H4 (cell line): ENCODE results near the gene MITF. TPM values are rescaled to one million over a fixed set of nuclear protein-coding genes. Genes with fewer than 3 reads are reported as not detected.
"Not testable (repeated sequence)": the region's sequence is repeated elsewhere in the genome, so short reads cannot be mapped to it uniquely, and the experiment has no call there.

Source experiments
- DNase-seq: peaks from one replicate; pipeline ENCODE4 v3.0.0-alpha.2; 2015; ENCODE audit warnings: low spot score
- total RNA-seq: library from RNA; depleted of rRNA; stranded (reverse); fragments of >200 nt; shearing (Covaris generic); gene quantifications from 2 replicates; pipeline ENCODE4 v1.2.3, GENCODE V29; 2014

MITF gene
- total RNA-seq, 1 experiment from 2014 or later, result 5.1 TPM

DNA sequence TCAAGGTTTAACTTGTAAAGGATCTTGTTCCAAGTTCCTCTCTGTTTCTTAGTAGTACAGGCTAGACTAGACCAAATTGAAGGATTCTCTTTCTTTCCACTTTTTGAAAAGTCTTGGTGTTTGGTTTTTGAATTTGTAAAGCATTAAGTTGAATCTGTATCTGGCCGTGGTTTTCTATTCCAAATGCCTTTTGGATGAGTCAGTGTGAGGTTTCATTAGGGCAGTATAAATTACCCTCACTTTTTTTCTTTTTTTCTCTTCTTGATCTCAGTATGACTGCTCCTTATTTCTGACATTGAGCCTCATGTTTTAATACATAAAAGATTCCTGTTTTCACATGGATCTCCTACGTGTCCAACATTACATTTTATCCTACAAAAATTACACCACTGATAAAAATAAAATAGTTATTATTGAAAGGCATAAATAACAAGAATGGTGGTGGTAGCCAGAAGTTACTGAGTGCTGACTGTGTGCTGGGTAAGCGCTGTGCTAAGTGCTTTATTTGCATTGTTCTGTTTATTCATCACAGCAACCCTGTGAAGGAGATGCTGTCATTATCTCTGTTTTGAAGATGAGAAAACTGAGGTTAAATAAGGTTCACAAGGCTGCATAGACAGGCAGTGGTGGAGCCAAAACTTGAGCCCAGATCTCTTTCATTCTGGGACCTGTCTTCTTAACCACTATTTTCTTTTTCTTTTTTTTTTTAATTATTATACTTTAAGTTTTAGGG, 48.3 kb downstream of the MITF start:
- peak; percentile 53 for DNase-seq

- peak; percentile 29 for DNase-seq
These were observed 51.8 kb downstream of the MITF start for GRCh38 chr3:69791106-69791505.

DNA sequence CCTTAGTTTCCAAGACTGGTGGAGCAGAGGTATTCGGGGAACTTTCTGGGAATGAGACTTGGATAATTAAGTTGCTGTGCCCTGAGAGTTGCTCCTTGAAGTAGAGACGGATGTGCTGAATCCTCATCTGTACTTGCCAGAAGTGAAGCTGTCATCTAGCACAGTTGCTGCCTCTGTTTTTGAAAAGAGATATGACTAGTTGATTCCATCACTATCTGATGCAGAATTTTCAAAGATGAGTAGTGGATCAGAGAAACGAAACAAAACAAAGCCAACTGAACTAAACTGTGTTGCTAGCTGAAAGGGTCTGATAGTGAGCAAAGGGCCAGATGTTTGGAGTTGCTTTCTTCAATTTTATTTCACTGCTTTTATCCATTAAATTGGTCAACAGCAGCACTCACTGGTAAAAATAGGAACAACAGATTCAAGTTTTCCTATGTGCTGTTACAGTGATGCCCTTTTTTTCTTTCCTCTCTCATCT, 52.7 kb downstream of the MITF start:
- DNase-seq, result peak; percentile 37

GRCh38 chr3:69796126-69796525, 56.9 kb downstream of the MITF start:
- DNase-seq, result not testable (repeated sequence)

- DNase-seq, result peak; percentile 25
These were observed 64.5 kb downstream of the MITF start for GRCh38 chr3:69803681-69804270.

- no peak for DNase-seq
These were observed 66.2 kb downstream of the MITF start for GRCh38 chr3:69805491-69805890.

DNA sequence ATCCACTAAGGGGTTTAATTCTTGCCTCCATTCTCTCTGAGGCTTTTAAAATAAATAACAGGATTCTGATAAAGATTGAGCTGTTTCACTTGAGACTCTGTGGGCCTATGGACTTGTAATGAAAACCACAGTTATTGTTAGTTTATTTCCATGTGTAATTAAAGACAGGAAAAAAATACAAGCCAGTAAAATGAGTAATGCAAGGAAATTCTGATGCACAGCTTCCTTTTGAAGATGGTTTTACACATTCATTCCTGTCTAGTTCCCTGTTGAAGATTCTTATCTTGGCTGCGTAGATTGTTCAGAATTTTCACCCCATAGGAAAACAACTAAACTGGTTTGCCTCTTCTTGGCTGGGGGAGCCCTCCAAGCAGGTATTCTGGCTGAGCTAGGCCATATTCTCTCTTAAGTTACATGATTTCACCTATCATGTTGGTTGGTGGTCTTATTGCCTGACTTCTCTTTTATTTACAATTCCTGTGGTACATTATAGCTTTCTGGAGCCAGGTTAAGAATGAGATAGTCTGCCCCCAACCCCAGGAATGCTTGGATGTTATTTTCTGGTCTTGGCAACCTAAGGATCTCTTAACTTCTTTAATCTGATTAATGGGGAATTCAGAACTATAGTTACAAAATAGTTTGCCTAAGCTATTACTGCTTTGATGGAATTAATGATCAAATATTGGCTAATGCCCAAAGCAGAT, 67.6 kb downstream of the MITF start:
- DNase-seq, result peak; percentile 37

DNA sequence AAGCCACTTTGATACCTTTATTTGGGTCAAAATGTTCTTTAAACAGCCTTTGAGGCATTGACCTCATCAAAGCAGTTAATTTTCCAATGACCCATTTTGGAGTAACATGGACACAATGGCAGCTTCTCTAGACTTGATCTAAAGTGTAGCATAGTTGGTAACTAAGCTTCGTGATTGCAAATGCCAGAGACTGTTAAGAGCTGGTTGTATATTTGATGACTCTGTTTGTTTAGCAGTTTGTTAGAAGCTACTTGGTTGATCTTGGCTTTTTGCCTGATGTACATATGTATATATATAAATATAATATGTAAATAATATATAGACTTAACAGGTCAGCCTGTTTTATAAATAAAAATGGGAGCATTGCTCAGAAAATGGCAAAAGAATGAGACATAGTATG, 68.4 kb downstream of the MITF start:
- DNase-seq, result no peak

- no peak for DNase-seq
These were observed 70.0 kb downstream of the MITF start for GRCh38 chr3:69809076-69809835.

GRCh38 chr3:69811452-69812401, 72.5 kb downstream of the MITF start:
- no peak for DNase-seq

GRCh38 chr3:69815970-69816369, 76.7 kb downstream of the MITF start:
- no peak for DNase-seq

DNA sequence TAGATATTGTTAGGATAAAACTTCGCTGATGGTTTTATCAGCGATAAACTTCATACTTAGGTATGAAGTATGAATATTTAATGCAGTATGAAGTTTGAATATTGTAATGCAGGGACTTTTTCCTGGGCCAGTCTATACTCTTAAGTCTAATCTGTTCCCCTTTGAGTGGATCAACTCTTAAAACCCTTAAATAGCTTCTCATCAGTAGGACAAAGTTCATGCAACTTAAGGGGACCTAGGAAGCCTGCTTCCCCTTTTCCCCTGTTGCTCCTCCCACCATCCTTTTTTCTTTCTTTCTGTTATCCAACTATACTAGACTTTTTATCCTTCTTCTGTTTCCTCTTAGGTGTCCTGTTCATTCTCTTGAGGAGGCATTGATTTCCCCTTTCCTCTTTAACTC, 78.7 kb downstream of the MITF start:
- no peak for DNase-seq

- no peak for DNase-seq
These were observed 80.0 kb downstream of the MITF start for GRCh38 chr3:69819282-69819681.

GRCh38 chr3:69821133-69821532, 81.9 kb downstream of the MITF start:
- DNase-seq, result no peak

- DNase-seq, result no peak
These were observed 84.5 kb downstream of the MITF start for GRCh38 chr3:69823743-69824142.

DNA sequence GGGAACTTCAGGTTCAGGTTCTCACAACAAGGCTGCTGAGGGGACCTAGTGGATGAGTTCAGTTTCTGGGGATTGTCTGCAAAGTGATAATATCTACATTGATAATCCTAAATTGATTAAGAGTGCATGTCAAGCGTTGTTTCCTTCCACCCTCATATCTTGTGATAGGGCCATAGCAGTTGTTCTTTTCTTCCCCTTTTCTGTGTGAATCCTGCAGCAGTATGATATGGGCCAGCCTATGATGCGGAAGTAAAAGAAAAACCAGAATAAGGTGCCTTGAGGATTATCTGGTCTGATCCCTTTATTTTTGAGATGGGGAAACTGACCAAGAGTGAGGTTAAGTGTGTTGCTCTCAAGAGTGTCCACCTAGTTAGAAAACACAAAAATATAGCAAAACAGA, 86.2 kb downstream of the MITF start:
- DNase-seq, result no peak

DNA sequence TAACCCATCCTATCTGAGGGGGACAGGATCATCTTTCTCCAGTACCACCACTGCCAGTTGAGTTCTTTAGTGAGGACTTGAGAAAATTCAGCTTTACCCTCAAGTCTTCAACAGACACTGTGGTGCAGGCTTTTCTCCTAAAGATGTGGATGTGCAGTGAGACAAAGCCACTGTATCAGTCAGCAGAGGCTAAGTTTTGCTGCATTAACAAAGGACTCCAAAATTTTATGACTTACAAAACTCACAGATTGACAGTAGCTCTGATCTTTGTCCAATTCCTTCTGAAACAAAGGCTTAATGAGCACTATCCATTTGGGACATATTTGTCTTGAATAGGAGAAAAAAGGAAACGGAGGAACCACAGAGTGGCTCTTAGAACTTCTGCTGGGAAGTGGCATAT, 87.9 kb downstream of the MITF start:
- DNase-seq, result no peak

GRCh38 chr3:69828817-69829216, 89.6 kb downstream of the MITF start:
- DNase-seq, result no peak

DNA sequence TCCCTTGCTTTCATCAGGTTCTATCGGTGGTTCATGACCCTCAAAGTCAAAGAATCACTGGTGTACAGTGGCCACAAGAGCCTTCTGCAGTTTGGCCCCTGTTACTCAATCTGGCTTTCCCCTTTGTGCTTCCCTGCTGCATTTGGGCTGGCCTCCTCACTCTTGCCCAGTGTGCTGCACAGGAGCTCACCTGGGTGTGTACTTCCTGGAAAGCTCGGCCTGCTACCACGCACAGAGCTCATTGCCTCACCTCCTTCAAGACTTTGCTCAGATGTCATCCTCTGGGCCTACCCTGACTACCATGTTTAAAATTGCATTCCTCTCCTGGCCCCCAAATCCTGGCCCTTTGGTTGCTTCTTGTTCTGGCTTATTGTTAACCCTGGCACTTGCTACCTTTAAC, 90.9 kb downstream of the MITF start:
- DNase-seq, result no peak

DNA sequence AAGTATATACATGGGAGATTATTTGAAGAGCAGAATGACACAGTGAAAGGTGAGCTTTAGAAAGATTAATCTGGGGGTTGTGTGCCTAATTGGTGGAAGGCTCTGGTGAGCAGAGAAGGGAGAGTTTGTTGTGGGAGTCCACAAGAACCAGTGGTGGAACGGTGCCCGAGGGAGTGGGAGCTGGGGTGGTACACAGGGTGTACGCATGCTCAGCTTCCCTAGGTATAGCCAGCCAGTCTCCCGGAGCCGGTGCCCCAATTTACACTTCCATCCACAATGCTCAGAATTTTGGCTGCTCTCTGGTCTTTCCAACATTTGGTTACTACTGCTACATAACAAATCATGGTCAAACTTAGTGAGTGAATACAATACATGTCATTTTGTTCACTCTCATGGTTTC, 92.5 kb downstream of the MITF start:
- no peak for DNase-seq

- DNase-seq, result no peak
These were observed 94.3 kb downstream of the MITF start for GRCh38 chr3:69833591-69833990.
